Mammary microvascular endothelial cell (primary cell): ENCODE measurements around the gene OR52B4. TPM values are rescaled to one million over a fixed set of nuclear protein-coding genes. Genes with fewer than 3 reads are reported as not detected.

Experiments
- total RNA-seq: library from RNA; depleted of rRNA; stranded (reverse); fragments of >200 nt; gene quantifications from 2 replicates; pipeline ENCODE4 v1.2.3, GENCODE V29; 2015

The OR52B4 gene
- not detected in 2 replicates for total RNA-seq

DNA sequence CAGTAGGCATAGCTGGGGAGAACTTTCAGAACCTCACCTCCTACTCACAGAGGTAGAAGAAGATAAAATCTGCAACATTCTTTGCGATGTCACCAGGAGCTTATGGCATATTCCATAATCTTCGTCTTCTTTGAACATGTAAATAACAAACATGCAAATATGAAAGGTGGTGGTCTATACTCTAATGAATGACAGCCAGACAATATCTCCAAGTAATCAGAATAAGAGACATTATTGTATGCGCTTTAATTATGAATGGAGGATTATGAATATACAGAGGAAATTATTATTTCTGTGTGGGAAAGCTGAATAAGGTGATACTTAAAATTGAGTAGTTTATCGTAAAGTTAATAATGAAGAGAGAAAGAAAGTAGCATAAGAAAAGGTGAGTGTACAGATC is at the start of gene OR52B4:
OR52B4 (minus strand) TSS at position 101 of the 400 bp plus-strand sequence; CDS start at position 10, 91 bp downstream.

DNA sequence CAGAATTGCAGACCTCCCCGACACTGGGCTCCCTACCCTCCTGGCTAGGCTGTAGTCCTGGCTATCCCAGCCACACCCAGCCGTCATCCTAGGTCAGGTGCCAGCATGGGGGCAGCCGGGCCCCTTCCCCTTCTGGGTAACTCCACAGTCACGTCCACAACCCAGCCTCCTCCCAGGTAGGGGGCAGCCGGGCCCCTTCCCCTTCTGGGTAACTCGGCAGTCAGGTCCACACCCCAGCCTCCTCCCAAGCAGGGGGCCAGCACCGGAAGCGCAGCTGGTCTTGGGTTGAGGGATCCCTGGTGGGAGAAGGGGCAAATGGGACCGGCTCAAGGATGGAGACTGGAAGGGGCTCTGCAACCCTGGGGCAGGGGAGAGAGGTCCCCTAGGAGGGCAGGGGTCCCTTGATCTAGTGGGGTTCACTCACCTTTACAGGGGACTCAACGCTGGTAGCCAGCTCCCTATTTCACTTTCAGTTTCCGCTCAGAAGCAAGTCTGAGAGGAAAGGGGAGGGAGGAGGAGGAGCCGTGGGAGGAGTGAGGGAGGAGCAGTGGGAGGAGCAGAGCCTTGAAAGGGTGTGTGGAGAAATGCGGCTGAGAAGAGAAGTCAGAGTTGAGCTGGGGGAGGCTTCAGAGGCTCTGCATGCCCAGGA is 25.1 kb upstream of the OR52B4 start, which contains the start of gene TRIM21:
TRIM21 (minus strand) TSS at position 494 of the 649 bp plus-strand sequence. CDS start 3,293 bp downstream, outside the sequence.

Other genes with a start within 250 kb of the OR52B4 start
- gene TRIM21, start 25.3 kb upstream of the OR52B4 start, total RNA-seq, result 37.4 and 44.1 TPM in 2 replicates
- gene OR52K2, start 80.9 kb upstream of the OR52B4 start, total RNA-seq, result not detected in 2 replicates
- not detected in 2 replicates for gene OR52K1, start 114.3 kb upstream of the OR52B4 start, total RNA-seq
- not detected in 2 replicates for gene OR52M1, start 176.8 kb upstream of the OR52B4 start, total RNA-seq
- gene OR52I2, start 213.4 kb upstream of the OR52B4 start, total RNA-seq, result not detected in 2 replicates
- gene OR52I1, start 225.7 kb upstream of the OR52B4 start, total RNA-seq, result not detected in 2 replicates
- gene TRIM68, start 239.8 kb upstream of the OR52B4 start, total RNA-seq, result 7.4 and 12.7 TPM in 2 replicates